CD4-positive, alpha-beta T cell treated with Interleukin-12 subunit alpha and Interleukin-12 subunit beta, for 1 hour (primary cell): Measurements from ENCODE around the gene LRRC45.

Experiments used
- DNase-seq: peaks from one replicate; pipeline ENCODE4 v3.0.0-alpha.2; 2020

LRRC45 gene

GRCh38 chr17:82053556-82054263 lies 30.6 kb downstream of the LRRC45 start:
- no peak for DNase-seq

- no peak for DNase-seq
Observed at GRCh38 chr17:82054351-82055022, 31.4 kb downstream of the LRRC45 start.

DNA sequence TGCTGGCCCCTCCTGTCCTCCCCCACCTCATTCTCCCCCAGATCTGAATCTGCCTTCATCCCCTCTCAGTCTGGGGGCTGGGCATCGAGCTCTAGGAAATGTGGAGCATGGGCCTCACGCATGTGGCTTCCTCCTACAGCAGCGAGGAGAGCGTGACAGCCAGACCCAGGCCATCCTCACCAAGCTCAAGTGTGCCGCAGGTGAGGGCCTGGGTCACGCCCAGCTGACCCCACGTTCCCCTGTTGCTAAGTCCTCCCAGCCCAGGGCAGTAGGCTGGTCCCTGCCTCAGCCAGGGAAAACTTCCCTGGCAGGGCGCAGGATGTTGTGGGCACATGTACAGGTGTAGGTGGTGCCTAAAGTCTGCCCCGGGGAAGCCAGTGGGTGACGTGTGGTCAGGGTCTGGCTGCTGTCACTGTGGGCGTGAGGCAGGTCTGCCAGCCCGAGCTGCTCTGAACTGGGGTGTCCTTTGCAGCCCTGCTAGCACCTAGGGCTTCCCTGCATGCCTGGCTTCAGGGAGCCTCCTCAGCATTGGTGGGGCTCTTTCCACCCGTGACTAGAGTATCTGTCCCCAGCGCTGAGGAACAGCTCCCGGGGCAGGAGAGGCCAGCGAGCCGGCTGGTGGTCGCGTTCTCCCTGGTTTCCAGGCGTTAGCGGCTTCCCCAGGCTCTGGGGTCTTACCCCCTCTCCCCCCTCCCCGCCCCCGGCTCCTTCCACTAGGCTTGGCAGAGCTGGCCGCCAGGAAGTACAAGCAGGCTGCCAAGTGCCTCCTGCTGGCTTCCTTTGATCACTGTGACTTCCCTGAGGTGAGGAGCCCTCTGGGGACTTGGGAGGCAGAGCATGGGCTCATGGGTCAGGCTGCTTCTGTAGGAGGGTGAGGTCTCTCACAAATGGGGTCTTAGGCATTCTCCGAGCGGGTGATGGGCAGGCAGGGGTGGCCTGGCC lies 32.2 kb downstream of the LRRC45 start:
- no peak for DNase-seq

GRCh38 chr17:82055965-82056728 lies 33.0 kb downstream of the LRRC45 start:
- no peak for DNase-seq

GRCh38 chr17:82056729-82057621 lies 33.9 kb downstream of the LRRC45 start:
- DNase-seq, result no peak

GRCh38 chr17:82058230-82058854 lies 35.2 kb downstream of the LRRC45 start:
- DNase-seq, result no peak

GRCh38 chr17:82058855-82059249 lies 35.7 kb downstream of the LRRC45 start:
- DNase-seq, result no peak

- no peak for DNase-seq
Observed at GRCh38 chr17:82059272-82060000, 36.3 kb downstream of the LRRC45 start.

DNA sequence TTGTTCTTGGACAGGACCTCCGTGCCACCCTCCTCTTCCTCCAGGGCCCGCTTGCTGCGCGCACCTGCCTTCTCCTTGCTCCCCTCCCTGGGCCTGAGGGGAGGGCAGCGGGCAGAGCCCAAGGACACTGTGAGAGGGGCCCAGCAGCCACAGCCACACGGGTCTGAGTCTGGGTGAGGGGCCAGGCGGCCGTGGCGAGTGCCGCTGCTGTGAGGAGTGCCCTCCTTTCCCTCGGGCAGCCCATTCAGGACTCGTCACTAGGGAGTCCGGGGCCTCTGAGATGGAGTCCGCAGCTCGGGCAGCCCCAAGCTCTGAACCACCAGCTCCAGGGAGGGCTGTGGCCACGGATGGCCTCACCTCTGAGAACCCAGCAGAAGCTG lies 36.9 kb downstream of the LRRC45 start:
- DNase-seq, result no peak

GRCh38 chr17:82060614-82061013 lies 37.5 kb downstream of the LRRC45 start:
- DNase-seq, result no peak

GRCh38 chr17:82061047-82061925 lies 38.2 kb downstream of the LRRC45 start:
- DNase-seq, result no peak

GRCh38 chr17:82062076-82062983 lies 39.2 kb downstream of the LRRC45 start:
- DNase-seq, result no peak

DNA sequence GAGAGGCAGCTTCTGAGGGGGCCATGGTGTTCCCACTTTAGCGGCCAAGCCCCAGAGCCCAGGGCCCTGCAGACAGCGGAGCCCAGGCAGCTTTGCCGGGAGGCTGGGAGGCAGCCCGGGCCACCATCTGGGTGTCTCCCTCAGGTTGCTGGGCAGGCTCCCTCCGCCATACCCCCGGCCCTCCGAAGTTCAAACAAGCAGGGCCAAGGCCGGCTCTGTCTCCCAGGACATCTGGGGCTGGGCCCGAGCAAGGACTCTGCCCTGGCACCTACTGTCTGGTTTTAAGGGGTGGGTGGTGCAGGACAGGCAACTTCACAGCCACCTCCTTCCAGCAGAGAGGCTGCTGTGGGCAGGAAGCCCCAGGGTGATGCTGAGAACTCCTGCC lies 39.9 kb downstream of the LRRC45 start:
- DNase-seq, result no peak

GRCh38 chr17:82063424-82064415 lies 40.6 kb downstream of the LRRC45 start:
- no peak for DNase-seq

GRCh38 chr17:82064433-82065192 lies 41.5 kb downstream of the LRRC45 start:
- DNase-seq, result no peak

DNA sequence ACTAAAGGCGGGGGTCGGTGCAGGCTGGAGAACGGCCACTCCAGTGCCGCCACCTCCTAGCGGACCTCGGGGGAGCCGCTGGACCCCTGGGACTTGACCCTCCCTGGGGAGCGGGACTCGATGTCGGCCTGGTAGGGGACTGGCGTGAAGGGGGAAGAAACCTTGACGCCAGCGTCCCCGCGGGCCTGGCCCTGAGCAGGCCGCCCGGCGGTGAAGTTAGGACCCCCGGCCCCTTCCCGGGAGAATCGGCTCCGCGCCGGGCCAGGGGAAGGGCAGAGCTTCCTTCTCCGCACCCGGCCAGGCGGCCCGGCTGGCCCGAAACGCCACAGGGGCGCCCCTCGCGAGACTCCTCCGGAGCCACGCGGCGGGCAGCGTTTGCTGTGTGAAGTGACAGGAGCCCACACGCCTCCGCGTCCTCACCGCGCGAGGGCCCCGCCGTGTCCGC lies 42.1 kb downstream of the LRRC45 start:
- no peak for DNase-seq
